AG09309 (cell line): ENCODE data around the gene IL1RAPL1.

Experiments
- DNase-seq: peaks from one replicate; pipeline ENCODE4 v3.0.0-alpha.2; 2010; ENCODE audit warnings: low read depth
- H3K4me3 ChIP-seq: 2 replicates; pipeline ENCODE4 v1.5.1; 2011; ENCODE audit warnings: mild to moderate bottlenecking, low read depth, low read length, moderate library complexity; ENCODE audit not compliant: control insufficient read depth
- CTCF ChIP-seq: IDR thresholded peaks from 2 replicates; pipeline ENCODE4 v1.5.1; 2011; ENCODE audit warnings: mild to moderate bottlenecking, low read depth, low read length, inconsistent platforms; ENCODE audit not compliant: insufficient read depth, control insufficient read depth; ENCODE audit errors: missing control alignments

The IL1RAPL1 gene

GRCh38 chrX:29792335-29792734 is 1205.1 kb downstream of the IL1RAPL1 start:
- no peak for TF ChIP-seq CTCF
- H3K4me3 ChIP-seq: no peak overlapping the region
- no peak for DNase-seq

GRCh38 chrX:29797156-29797555 is 1209.9 kb downstream of the IL1RAPL1 start:
- H3K4me3 ChIP-seq: no peak overlapping the region
- no peak for DNase-seq
- TF ChIP-seq CTCF: no peak

GRCh38 chrX:29798469-29798868 is 1211.2 kb downstream of the IL1RAPL1 start:
- no peak overlapping the region for H3K4me3 ChIP-seq
- TF ChIP-seq CTCF: no peak
- DNase-seq: no peak

GRCh38 chrX:29813174-29813573 is 1225.9 kb downstream of the IL1RAPL1 start:
- no peak for DNase-seq
- no peak for TF ChIP-seq CTCF
- H3K4me3 ChIP-seq: no peak overlapping the region

- no peak for DNase-seq
- H3K4me3 ChIP-seq: no peak overlapping the region
- TF ChIP-seq CTCF: no peak
These were observed 1237.1 kb downstream of the IL1RAPL1 start for GRCh38 chrX:29824176-29824906.

GRCh38 chrX:29826742-29827141 is 1239.5 kb downstream of the IL1RAPL1 start:
- TF ChIP-seq CTCF: no peak
- no peak overlapping the region for H3K4me3 ChIP-seq
- no peak for DNase-seq
